HG03378 (cell line): Measurements from ENCODE around the gene C3orf70.

ENCODE experiments used
- ATAC-seq: cut with Tn5 transposase; IDR thresholded peaks from one replicate; pipeline ENCODE4 v1.9.1; 2021; ENCODE audit warnings: mild to moderate bottlenecking, moderate library complexity; ENCODE audit not compliant: unreplicated experiment

C3orf70 gene

GRCh38 chr3:185152410-185153170 lies at the start of gene C3orf70:
Gene C3orf70, minus strand, starts transcription at chr3:185153060. Its CDS starts 237 bp downstream, at chr3:185152823.
- ATAC-seq, result no peak

DNA sequence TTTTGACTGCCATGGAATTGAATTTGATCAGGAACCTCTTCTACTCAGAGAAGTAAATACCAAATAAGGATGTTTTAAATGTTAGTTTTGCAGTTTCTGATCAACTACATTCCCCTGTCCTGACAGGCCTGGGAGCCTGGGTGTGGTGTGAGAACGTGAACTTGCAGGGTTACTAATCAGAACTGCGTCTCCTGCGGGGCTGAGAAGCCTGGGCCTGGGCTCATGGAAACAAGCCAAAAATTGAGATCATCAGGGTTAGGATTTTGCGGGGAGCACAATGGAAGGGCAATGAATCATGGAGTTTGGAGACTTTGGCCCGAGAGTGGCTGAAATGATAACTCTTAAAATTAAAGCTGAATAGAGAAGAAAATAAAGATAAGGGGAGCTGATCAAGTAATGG lies 47.8 kb upstream of the C3orf70 start:
- ATAC-seq, result no peak

DNA sequence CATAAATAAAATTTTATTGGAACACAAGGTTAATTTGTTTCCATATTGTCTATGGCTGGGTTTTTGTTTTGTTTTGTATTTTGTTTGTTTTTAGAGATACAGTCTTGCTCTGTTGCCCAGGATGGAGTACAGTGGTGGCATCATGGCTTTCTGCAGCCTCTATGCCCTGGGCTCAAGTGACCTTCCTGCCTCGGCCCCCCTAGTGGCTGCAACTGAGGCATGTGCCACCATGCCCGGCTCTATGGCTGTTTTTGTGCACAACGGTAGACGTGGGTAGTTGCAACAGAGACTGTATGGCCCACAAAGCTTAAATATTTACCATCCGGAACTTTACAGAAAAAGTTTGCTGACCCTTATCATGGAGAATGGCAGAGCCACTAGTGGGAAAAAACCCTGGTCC lies 46.8 kb upstream of the C3orf70 start:
- ATAC-seq, result no peak

- no peak for ATAC-seq
Measured at GRCh38 chr3:185199206-185199605, 46.3 kb upstream of the C3orf70 start.

GRCh38 chr3:185197068-185197467 lies 44.2 kb upstream of the C3orf70 start:
- no peak for ATAC-seq

DNA sequence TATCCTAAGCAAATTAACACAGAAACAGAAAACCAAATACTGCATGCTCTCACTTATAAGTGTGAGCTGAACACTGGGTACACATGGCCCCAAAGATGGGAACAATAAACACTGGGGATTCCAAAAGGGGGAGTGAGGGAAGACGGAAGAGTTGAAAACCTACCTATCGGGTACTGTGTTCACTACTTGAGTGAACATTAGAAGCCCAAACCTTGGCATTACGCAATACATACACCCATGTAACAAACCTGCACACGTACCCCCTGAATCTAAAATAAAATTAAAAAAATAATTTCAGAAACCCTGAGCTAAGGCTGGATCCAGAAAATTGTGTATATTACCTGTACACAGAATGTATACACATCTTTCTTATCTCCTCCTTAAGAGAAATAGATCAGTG lies 42.8 kb upstream of the C3orf70 start:
- no peak for ATAC-seq

GRCh38 chr3:185188816-185189215 lies 36.0 kb upstream of the C3orf70 start:
- no peak for ATAC-seq

DNA sequence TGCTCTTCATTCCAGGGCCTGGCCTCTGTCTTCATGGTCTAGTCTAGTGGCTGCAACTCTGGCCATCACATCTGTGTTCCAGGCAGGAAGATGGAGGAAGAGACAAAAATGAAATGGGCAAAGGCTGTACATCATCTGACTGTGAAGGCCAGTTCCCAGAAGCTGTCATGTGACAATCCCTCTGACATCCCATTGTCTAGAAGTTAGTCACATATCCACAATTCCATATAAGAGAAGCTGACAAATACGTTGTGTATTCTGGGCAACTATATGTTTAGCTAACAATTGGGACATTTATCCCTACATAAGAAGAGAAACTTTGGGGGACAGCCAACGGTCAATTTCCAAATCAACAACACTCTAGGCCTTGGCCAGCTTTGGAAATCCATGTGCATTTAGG lies 34.5 kb upstream of the C3orf70 start:
- ATAC-seq, result no peak

- no peak for ATAC-seq
Measured at GRCh38 chr3:185176750-185177359, 24.0 kb upstream of the C3orf70 start.

DNA sequence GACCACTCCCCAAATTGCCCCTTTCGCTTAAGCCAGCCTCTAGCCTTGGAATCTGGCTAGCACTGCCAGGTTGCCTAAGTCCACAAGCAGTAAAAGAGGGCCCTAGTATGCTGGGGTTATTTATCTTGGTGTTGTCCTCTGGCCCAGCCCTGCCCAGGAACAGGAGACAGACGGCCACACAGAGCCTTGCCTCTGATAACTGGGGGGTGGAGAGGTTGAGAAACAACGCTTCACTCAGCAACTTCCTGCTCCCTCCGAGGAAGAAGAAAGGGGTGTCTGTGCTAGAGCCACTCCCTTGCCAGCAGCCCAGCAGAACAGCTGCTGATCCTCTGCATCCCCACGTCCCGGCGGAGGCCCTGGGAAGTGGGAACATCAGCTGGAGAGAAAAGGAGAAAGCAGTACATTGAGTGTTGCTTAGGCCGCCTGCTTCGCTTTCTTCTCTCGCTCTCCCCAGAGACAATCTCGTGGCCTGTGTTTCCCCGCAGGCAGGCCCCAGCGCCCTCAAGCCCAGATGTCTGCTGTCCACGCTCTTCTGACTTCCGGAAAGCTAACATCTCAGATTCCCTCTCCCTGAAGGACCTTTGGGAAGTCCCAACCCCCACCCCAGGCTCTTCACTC lies 22.6 kb upstream of the C3orf70 start:
- ATAC-seq, result peak; percentile 63

- ATAC-seq, result no peak
Measured at GRCh38 chr3:185172086-185173049, 19.5 kb upstream of the C3orf70 start.

DNA sequence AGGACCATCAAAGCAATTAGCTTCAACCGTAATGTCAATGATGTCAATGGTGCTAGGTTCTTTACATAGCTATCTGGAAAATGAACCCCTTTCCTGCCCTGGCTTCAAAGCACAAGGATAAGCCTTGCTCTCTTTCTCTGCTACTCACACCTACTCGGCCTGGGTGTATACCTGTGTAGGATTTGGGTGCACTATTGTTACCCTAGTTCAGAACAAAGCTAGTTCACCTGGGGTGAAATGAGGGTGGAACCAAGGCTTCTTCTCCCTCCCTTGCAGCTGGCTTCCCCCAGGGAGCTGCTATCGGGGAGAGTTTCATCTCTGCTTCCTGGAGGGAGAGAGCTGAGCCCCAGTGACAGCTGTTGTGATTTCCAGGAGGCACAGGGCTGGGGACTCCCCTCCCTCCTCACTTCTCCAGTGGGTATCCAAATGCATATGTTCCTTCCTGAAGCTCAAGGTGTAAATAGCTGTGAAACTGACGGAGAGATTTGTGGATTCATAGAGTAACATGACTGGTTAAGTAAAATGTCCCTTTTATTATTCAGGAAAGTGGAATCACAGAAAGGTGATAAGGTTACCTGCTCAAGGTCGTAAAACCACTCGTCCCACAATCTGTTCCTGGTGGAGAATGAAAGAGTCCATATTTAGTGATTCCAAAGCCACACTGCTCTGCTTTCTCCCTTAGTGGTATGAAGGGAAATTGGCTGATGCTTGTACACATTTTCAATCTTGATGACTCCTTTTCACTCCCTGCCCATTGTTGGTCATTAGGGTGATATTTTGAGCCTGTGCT lies 11.8 kb upstream of the C3orf70 start:
- ATAC-seq, result no peak

- no peak for ATAC-seq
Measured at GRCh38 chr3:185162634-185163033, 9.8 kb upstream of the C3orf70 start.

DNA sequence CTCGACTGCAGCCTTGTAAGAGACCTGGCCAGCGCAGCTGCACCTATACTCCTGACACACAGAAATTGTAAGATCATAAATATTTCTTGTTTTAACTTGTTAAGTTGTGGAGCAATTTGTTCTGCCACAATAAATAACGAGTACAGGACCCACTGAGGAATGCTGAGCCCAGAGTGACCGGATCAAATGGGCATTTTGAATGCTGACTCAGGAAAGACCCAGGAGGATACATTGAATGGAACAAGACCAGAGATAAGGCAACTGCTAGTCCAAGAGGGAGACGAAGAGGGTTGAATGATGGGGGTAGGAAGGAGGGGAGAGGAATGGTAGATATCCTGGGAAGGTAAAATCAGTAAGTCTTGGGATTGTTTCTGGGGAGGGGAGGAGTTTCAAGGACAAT lies 8.9 kb upstream of the C3orf70 start:
- no peak for ATAC-seq

- no peak for ATAC-seq
Measured at GRCh38 chr3:185157347-185157746, 4.5 kb upstream of the C3orf70 start.

- no peak for ATAC-seq
Measured at GRCh38 chr3:185155678-185156077, 2.8 kb upstream of the C3orf70 start.

DNA sequence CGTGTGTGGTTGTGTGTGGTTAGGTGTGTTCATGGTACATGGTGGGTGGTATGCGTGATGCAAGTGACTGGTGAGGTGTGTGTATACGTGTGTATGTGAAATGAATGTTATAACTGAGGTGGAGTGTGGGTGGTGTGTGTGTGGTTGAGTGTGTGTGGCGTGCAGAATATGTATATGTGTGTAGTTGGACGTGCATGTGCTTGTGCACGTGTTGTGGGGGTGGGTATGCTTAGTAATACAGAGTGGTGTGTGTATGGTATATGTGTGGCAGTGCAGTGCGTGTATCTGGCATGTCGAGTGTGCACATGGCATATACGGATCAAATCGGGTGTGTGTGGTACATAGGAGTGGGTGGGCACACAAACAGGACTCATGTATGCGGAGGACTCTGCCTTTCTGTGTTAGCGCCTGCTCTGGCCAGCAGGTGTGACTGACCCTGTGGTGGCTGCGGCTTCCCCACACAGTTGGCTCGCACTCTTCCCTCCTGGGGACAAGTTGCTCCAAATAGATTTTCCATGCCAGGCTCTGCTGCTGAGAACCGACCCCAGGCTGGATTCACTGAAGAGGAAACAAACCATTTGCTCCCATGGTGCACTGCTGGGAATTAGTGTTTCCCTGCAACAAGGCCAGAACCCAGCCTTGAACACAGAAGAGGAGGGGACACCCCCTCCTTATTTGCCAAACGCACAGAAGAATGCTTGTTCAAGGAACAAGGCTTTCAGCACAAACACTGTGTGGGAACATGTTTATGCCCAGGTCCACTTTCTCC lies 1.2 kb upstream of the C3orf70 start:
- no peak for ATAC-seq

GRCh38 chr3:185153171-185153771 lies 411 bp upstream of the C3orf70 start:
- no peak for ATAC-seq

DNA sequence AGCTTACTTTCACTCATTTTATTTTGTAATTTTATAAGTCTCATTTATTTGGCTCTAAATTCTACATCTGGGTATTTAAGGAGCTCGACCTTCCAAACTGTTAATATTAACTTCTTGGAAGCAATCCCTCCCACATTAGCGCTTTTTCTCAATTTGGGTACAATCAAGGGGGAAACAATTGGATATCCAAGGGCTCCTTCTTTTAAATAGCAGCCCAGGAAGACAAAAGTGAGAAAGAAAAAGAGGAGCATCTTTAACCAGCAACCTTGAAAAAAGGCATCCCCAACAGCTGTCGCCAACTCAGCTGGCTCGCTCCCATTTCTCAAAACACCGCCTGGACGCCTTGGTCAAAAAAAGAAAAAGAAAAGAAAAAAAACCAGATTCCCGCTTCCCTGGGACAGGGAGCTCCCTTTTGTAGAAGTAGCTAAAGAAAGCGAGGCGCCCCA lies 873 bp downstream of the C3orf70 start:
- no peak for ATAC-seq
